Activated naive CD4-positive, alpha-beta T cell treated with anti-CD3 and anti-CD28 coated beads, Interleukin-2, amount 50 U/mL, for 16 hours (primary cell): ENCODE measurements around the gene RPTOR.

Experiments used
- DNase-seq: peaks from one replicate; pipeline ENCODE4 v3.0.0-alpha.2; 2020

RPTOR gene

DNA sequence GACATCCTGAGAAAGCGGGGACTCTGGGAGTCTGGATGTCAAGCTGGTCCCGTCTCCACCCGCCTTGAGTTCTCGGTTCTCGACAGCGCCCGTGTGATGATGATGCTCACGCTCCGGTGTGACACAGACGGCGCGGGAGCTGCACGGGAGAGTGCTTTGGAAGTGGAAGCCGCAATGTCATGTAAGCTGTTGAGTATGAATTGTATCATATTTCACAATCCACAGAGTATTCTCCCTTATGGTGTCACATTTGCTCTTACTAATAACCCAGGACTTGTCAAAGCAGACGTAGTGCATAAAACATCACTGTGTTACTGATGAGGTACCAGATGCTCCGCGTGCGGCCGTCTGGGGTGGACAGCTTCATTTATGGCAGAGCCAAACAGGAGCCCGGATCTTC, 229.5 kb downstream of the RPTOR start:
- DNase-seq = no peak

DNA sequence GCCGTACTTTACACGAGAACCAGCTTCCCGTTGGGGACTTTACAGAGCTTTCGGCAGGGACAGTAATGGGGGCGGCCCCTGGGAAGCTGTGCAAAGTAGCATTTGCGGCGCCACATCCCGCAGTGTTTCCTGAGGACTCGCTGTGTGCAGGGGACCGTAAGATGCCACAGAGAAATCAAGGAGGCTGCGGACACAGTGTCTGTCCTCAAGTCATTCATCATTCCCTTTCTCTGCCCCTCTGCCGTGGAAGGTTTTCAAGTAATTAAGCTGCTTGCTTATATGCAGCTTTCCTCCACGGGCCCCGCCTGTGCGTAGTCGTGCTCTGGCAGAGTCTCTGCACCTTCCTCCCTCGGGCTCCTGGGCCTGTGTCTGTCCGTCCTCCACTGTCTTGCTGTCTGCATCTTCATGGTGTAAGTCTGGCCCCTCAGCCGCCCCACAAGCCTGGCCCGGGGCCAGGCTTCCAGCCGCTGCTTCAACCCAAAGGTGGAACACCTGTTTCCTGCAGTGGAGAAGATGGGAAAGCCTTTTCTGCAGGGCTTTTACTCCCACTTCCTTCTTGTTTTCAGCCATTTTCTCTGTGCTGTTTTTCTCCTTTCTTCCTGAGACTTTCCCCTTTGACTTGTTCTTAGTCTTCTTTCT, 230.1 kb downstream of the RPTOR start:
- DNase-seq = no peak

GRCh38 chr17:80775863-80776262, 231.2 kb downstream of the RPTOR start:
- DNase-seq = no peak

- DNase-seq = no peak
Observed at GRCh38 chr17:80777274-80777673, 232.6 kb downstream of the RPTOR start.

DNA sequence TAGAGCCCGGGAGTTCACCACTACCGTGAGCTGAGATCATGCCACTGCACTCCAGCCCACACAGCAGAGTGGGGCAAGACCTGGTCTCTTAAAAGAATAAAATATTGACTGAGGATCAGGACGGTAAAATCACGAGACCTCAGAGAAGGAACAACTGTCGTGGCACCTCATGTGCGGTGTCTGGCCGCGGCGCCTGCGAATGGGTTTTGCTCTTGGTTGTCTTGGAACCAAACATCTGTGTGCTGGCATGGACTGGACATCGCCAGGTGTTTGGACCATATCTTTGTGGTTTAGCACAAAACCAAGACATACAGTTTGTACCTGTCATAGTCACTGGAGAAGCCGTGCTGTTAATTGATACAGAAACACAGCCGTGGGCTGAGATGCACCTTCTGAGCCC, 234.1 kb downstream of the RPTOR start:
- no peak for DNase-seq

DNA sequence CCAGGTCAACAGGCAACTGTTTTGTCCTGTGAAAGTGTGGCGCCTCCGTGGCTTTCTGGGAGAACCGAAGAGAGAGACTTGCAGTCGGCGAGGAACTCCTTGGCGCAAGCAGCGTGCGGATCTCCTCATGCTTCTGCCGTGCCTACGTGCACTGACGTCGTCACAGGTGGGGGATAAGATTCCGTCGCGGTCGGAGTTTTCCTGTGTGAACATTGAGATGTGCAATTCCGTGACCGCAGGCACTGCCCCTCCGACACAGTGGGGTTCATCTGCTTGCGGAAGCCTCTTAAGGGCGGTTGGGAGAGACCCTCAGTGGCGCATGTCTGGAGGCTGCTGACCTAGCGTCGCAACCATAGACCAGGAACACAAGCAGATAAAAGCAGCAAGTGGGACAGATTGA, 234.7 kb downstream of the RPTOR start:
- no peak for DNase-seq

DNA sequence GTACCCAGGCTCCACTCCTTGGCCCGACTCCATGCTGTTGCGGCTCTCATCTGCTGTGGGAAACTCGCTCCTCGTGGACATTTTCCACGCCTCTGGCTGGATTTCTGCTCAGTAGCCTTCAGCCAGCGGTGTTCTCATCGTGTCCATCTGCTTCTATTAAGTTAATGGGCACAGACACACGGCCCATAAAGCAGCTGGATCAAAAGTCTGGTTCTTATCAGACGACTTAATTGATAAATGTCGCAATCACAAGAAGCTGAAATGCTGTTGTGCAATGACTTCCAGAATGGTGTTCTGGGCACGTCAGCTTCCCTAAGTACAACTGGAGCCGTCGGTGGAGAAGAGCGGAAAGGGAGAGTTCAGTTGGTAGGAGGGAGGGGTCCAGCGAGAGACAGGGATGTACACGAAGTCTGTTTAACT, 235.3 kb downstream of the RPTOR start:
- no peak for DNase-seq

DNA sequence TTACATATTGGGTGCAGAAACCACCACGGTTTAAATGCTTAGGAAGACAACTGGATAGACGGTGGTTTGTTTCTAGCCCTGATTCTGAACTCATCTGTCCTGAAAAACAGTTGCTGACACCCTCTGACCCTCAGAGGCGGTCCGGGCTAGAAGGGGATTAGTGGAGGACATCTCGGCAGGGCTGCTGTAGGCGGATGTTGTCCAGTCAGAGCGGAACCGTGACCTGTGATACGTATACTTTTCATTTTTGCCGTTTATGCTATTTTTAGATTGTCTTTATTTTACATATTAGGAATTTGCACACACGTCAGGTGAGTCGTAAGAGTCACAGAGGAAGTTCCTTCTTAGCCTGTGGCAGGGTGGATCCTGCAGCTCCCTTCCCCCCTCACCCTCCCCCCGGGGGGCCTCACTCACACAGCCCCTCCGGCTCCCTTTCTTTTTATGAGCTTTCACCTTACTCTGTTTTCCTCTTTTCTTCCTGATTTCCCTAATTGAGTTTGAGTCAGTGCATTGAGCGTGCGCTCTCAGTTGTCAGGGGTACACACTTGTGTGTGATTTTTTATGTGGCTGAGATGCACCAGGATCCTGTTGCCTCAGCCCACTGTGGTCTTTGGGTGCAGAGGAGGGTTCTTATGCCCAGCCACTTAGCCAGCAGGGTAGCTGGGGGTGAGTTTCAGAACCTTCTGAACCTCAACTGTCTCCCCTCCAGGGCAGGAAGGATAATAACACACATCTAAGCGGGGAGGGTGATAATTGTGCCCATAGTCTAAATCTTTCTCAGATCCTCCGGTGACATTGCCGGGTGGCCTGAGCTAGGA, 236.0 kb downstream of the RPTOR start:
- DNase-seq = no peak

GRCh38 chr17:80781211-80781610, 236.6 kb downstream of the RPTOR start:
- DNase-seq = no peak

DNA sequence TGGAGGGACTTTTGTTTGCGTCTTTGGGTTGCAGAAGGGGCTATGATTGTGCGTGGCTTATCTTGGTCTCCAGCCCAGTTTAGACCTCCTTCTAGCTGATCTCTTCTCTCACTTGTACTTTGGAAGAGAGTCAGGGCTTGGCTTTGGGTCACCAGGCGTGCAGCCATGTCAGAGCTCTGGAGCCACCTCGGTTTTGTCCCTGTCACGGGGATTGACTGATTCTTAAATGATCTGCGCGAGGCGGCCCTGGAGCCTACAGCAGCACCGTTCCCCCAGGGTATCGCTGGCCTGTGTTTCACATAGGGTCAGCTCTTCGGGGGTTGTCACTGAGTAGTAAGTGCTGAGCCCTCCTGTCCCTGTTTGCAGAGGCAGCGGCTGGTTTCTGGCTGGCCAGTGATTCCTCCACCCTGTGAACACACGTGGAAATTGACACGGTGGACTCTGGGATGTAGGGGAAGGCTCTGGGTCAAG, 237.2 kb downstream of the RPTOR start:
- no peak for DNase-seq

DNA sequence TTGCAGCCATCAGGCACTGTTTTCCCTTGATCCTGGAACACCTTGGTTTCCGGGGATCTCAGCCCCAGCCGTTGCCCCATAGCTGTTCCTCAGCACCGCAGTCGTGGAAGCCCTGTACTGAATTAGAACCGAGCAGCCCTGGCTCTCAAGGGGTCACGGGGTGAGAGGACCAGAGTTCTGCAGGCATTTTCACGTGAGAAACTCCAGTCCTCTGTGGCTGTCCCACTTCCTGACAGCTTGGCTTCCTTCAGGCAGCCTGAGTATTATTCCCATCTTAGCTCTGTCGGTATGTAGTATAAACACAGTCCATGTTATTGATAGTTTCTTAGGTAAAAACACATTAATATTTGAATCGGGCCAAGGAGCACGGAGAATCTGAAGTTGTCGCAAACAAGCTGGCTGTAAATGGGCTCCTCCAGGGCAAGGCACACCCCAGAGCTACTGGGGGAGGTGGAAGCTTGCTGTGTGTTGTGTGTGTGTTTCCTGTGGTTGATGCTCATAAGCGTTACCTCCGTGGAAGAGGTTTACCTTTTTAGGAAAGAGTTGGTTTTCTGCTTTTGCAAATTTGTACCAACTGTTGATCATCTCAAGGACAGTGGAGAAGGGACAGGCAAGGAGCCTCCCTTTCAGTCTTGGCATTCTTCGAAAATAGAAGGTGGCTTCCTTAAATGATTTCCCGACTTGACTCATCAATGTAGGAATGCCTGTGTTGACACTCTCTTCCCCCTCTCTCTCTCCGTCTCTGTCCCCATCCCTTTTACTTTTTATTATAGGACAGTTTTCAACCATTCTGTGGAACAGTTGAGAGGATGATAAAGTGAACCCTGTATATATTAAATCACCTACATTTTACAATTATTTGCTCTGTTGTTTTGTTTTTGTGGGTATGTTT, 238.1 kb downstream of the RPTOR start:
- DNase-seq = no peak

DNA sequence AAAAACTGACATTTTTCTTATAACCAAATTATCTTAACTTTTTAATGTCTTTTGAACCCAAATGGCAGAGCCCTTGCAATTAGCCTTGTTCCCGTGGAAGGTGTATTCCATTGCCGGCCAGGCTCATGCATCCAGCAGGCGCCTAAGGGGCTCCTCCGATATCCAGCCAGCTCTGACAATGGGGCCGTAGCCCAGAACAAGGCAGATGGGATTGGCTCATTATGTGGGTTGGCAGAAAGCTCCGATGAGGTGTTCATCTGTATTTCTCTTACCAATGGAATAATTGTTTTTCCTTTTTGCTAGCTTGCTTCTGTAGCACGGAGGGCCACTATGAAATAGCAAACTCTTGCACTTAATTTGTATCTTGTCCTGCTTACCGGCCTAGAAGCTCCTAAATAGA, 238.8 kb downstream of the RPTOR start:
- DNase-seq = no peak

GRCh38 chr17:80783971-80784370, 239.3 kb downstream of the RPTOR start:
- no peak for DNase-seq

- peak; percentile 57 for DNase-seq
Observed at GRCh38 chr17:80785477-80786178, 241.0 kb downstream of the RPTOR start.

GRCh38 chr17:80786470-80786869, 241.8 kb downstream of the RPTOR start:
- no peak for DNase-seq

GRCh38 chr17:80786887-80787286, 242.2 kb downstream of the RPTOR start:
- no peak for DNase-seq

DNA sequence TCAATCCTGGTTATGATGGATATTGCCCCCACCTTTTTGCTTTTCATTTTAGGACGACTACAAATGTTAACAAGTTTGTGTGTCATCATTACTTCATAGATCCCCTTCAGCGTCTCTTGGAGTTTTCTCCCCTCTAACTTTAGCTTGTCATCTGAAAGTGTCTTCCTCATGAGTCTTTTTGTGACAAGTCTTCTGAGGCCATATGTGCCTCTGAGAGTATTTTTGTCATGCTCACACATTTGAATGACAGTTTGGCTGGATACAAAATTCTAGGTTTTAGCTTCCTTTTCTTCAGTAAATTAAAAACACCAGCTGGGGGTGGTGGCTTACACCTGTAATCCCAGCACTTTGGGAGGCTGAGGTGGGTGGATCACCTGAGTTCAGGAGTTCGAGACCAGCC, 243.2 kb downstream of the RPTOR start:
- no peak for DNase-seq

DNA sequence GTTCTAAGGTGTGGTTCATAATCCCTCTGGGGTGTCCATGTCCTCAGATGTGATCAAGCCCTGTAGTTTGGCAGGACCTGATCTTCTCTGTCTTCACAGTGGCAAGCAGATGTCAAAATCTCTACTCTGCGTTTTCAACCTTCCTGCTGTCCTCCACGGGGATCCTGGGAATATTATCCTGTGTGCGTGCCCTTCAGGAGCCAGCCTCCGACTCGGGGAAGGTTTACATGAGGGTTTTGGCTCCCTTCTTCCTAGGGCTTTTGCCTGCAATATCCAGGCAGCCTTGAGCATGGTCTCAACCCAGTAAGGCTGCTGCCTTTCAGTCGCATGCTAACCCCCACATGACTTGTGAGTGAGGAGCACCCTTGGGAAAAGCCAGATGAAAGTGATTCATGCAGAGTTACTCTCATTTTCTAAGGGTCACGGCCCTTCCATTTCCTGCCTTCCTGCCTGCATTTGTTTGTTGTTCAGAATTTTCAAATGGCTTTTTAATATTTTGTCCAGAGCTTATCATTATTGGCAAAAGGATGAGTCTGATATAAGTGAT, 244.8 kb downstream of the RPTOR start:
- DNase-seq = no peak

DNA sequence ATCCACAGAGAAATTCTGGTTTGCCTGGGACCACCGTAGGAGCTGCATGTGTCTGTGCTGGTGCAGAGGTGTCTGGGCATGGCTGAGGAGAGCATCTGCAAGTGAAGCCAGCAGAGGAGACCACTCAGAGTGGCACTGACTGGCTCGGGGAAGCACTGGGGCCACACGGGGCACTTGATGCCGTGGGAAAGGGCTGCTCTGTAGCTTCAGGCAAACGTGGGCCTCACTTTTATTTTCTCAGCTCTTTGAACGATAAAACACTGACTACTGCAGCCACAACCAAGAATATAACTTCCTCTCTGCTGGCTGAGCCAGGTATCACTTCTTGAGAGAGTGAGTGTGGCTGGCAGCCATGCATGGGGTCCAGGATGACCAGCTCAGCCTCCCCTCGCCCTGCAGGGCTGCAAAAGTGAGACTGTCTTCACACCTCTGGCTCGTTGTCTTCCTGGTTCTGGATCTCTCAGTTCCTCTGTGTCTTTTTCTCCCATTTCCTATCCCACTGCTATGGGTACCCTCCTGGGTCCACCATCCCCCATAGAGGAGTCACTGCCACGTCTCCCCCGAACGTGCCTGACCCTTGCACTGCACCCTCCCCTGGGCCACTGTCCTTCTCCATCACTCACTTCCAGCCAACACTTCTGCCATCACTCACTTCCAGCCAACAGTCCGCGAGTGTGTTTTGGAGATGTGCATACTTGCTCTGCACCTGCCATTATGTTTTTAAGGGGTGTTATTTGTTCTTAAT, 245.6 kb downstream of the RPTOR start:
- DNase-seq = no peak

GRCh38 chr17:80790981-80791742, 246.5 kb downstream of the RPTOR start:
- DNase-seq = no peak

GRCh38 chr17:80791758-80792284, 247.2 kb downstream of the RPTOR start:
- peak; percentile 62 for DNase-seq
